Inflammatory macrophage (primary cell): ENCODE measurements around the gene TMEM243.
"Not testable (repeated sequence)": the region's sequence is repeated elsewhere in the genome, so short reads cannot be mapped to it uniquely, and the experiment has no call there.

Experiments
- DNase-seq, 2 donors: peaks; one replicate each; pipeline ENCODE4 v3.0.0-alpha.2; 2020 to 2022
- total RNA-seq, 18 experiments: gene quantifications; one replicate each; lab custom pipeline; 2026; ENCODE audit warnings: mixed read lengths in 6 of 18, inconsistent platforms in 2 of 18; lab: John Stamatoyannopoulos, UW

TMEM243 gene
- total RNA-seq, result 14.0 to 80.4 (median 34.9) reads per million in 18 experiments

- peak; percentile 93 to 97 for DNase-seq
Observed at GRCh38 chr7:87219545-87220025, at the start of gene TMEM243. TMEM243 (minus strand) TSS chr7:87219732; CDS start chr7:87219503, 229 bp downstream.

- DNase-seq, result no peak
Observed at GRCh38 chr7:87267239-87267900, 47.8 kb upstream of the TMEM243 start.

GRCh38 chr7:87263537-87263936 is 44.0 kb upstream of the TMEM243 start:
- DNase-seq, result no peak

- DNase-seq, result no peak
Observed at GRCh38 chr7:87253589-87254087, 34.1 kb upstream of the TMEM243 start.

GRCh38 chr7:87245671-87246070 is 26.1 kb upstream of the TMEM243 start:
- DNase-seq, result not testable (repeated sequence)

- not testable (repeated sequence) for DNase-seq
Observed at GRCh38 chr7:87238464-87239051, 19.0 kb upstream of the TMEM243 start.

- no peak for DNase-seq
Observed at GRCh38 chr7:87234949-87235348, 15.4 kb upstream of the TMEM243 start.

- DNase-seq, result no peak
Observed at GRCh38 chr7:87231711-87232110, 12.2 kb upstream of the TMEM243 start.

GRCh38 chr7:87231258-87231657 is 11.7 kb upstream of the TMEM243 start:
- DNase-seq, result no peak

GRCh38 chr7:87226495-87226894 is 7.0 kb upstream of the TMEM243 start:
- DNase-seq, result no peak

- DNase-seq, result no peak
Observed at GRCh38 chr7:87225696-87226095, 6.2 kb upstream of the TMEM243 start.

- DNase-seq, result no peak
Observed at GRCh38 chr7:87223666-87224065, 4.1 kb upstream of the TMEM243 start.

GRCh38 chr7:87220734-87221215 is 1.2 kb upstream of the TMEM243 start:
- DNase-seq, result no peak

GRCh38 chr7:87220026-87220733 is 648 bp upstream of the TMEM243 start:
- DNase-seq, result peak; percentile 82 to 85

- peak; percentile 89 to 92 for DNase-seq
Observed at GRCh38 chr7:87218796-87219544, 562 bp downstream of the TMEM243 start.

GRCh38 chr7:87217983-87218653 is 1.4 kb downstream of the TMEM243 start:
- no peak for DNase-seq

GRCh38 chr7:87216701-87217508 is 2.6 kb downstream of the TMEM243 start:
- peak; percentile 15 to 56 for DNase-seq

- no peak for DNase-seq
Observed at GRCh38 chr7:87215046-87215445, 4.5 kb downstream of the TMEM243 start.

- DNase-seq, result peak; percentile 59 to 79
Observed at GRCh38 chr7:87213811-87214210, 5.7 kb downstream of the TMEM243 start.

- no peak for DNase-seq
Observed at GRCh38 chr7:87213252-87213651, 6.3 kb downstream of the TMEM243 start.

- DNase-seq, result peak; percentile 22 to 23
Observed at GRCh38 chr7:87212498-87212897, 7.0 kb downstream of the TMEM243 start.
